SK-N-SH (cell line): ENCODE data around the gene CASS4. TPM values are rescaled to one million over a fixed set of nuclear protein-coding genes. Genes with fewer than 3 reads are reported as not detected.
"Not testable (repeated sequence)": the region's sequence is repeated elsewhere in the genome, so short reads cannot be mapped to it uniquely, and the experiment has no call there.

Source experiments
- CTCF ChIA-PET: fragments of 300-600, 350-600 bp; formaldehyde crosslinking; extraction: SDS; loops from one replicate; lab custom pipeline; 2021; lab: Yijun Ruan, JAX
- POLR2A ChIA-PET: fragments of 350-600 bp; sonication (Branson Sonifier 250); formaldehyde crosslinking; extraction: SDS; loops from one replicate; lab custom pipeline; 2020; ENCODE audit warnings: antibody characterized with exemption, inconsistent platforms; lab: Yijun Ruan, JAX
- DNase-seq: peaks from one replicate; pipeline ENCODE4 v3.0.0; 2012
- H2AFZ ChIP-seq: fragments of 200-600 bp; sonication (generic); 2 replicates; pipeline ENCODE4 v1.8.1; 2016; ENCODE audit warnings: antibody characterized with exemption, mild to moderate bottlenecking, low read depth
- H3F3A ChIP-seq: fragments of 200-600 bp; sonication (generic); replicated peaks from 2 replicates; pipeline ENCODE3; 2016; ENCODE audit warnings: antibody characterized with exemption, mild to moderate bottlenecking; ENCODE audit not compliant: insufficient read depth
- H3K27ac ChIP-seq, 2 experiments: fragments of 200-500 bp in 1 of 2; fragments of 200-600 bp in 1 of 2; sonication (Bioruptor generic) in 1 of 2; sonication (generic), shearing (Covaris generic) in 1 of 2; 2 replicates each; pipeline versions ENCODE4 v1.5.1 to v1.6.1; 2014 to 2016; ENCODE audit warnings: low read depth in 2 of 2, inconsistent platforms in 1 of 2, low read length in 1 of 2, mild to moderate bottlenecking in 1 of 2, mixed read lengths in 1 of 2
- H3K27me3 ChIP-seq: fragments of 200-600 bp; sonication (generic), shearing (Covaris generic); 2 replicates; pipeline ENCODE4 v1.6.1; 2016; ENCODE audit warnings: mixed run types; ENCODE audit not compliant: insufficient read depth
- H3K36me3 ChIP-seq, 2 experiments: fragments of 200-500 bp in 1 of 2; fragments of 200-600 bp in 1 of 2; sonication (Bioruptor generic) in 1 of 2; sonication (generic) in 1 of 2; replicated peaks in 1 of 2; 2 replicates each; pipeline versions ENCODE3 to v1.5.1; 2014 to 2016; ENCODE audit warnings: low read length in 1 of 2, mild to moderate bottlenecking in 1 of 2; ENCODE audit not compliant: insufficient read depth in 2 of 2, control insufficient read depth in 1 of 2
- H3K4me1 ChIP-seq, 2 experiments: fragments of 200-500 bp in 1 of 2; fragments of 200-600 bp in 1 of 2; sonication (Bioruptor generic) in 1 of 2; sonication (generic), shearing (Covaris generic) in 1 of 2; 2 replicates each; pipeline versions ENCODE4 v1.5.1 to v1.6.1; 2014 to 2016; ENCODE audit warnings: low read depth in 1 of 2, low read length in 1 of 2, mixed run types in 1 of 2; ENCODE audit not compliant: insufficient read depth in 2 of 2, control insufficient read depth in 1 of 2
- H3K4me2 ChIP-seq: fragments of 200-600 bp; sonication (generic), shearing (Covaris generic); 2 replicates; pipeline ENCODE4 v1.6.1; 2017; ENCODE audit warnings: mixed run types
- H3K4me3 ChIP-seq, 2 experiments: fragments of 200-500 bp in 1 of 2; fragments of 200-600 bp in 1 of 2; sonication (Bioruptor generic) in 1 of 2; sonication (generic), shearing (Covaris generic) in 1 of 2; 2 replicates each; pipeline versions ENCODE4 v1.5.1 to v1.8.1; 2014 to 2016; ENCODE audit warnings: low read depth in 2 of 2, inconsistent platforms in 1 of 2, low read length in 1 of 2, mild to moderate bottlenecking in 1 of 2, mixed read lengths in 1 of 2, moderate library complexity in 1 of 2
- H3K79me2 ChIP-seq: fragments of 200-600 bp; sonication (generic); 2 replicates; pipeline ENCODE4 v1.8.1; 2017; ENCODE audit warnings: mild to moderate bottlenecking; ENCODE audit not compliant: insufficient read depth
- H3K9ac ChIP-seq: fragments of 200-600 bp; sonication (generic); 2 replicates; pipeline ENCODE4 v1.6.1; 2017; ENCODE audit warnings: mixed run types
- H3K9me2 ChIP-seq: fragments of 200-600 bp; sonication (generic); 2 replicates; pipeline ENCODE4 v1.6.1; 2017; ENCODE audit warnings: mixed run types
- H3K9me3 ChIP-seq: fragments of 200-600 bp; sonication (generic); 2 replicates; pipeline ENCODE4 v1.6.1; 2017; ENCODE audit warnings: mixed run types, mild to moderate bottlenecking, moderate library complexity
- H4K20me1 ChIP-seq: fragments of 200-600 bp; sonication (generic); 2 replicates; pipeline ENCODE4 v1.6.1; 2017; ENCODE audit warnings: mild to moderate bottlenecking, mixed run types; ENCODE audit not compliant: insufficient read depth
- CHD2 ChIP-seq: fragments of 150-350 bp; IDR thresholded peaks from 2 replicates; pipeline ENCODE4 v1.6.1; 2018; ENCODE audit warnings: low read length; ENCODE audit not compliant: partially characterized antibody
- ELF1 ChIP-seq: IDR thresholded peaks from 2 replicates; pipeline ENCODE4 v1.4.0; 2012
- EZH2phosphoT487 ChIP-seq: fragments of 200-600 bp; sonication (generic); IDR thresholded peaks from 2 replicates; pipeline ENCODE4 v1.6.1; 2017; ENCODE audit warnings: low read depth, mixed run types, mild to moderate bottlenecking, antibody characterized with exemption, moderate library complexity, borderline replicate concordance
- FOSL2 ChIP-seq: IDR thresholded peaks from 2 replicates; pipeline ENCODE4 v1.4.0; 2012; ENCODE audit warnings: low read depth, mild to moderate bottlenecking, moderate library complexity, borderline replicate concordance
- GATA2 ChIP-seq: sonication (generic); formaldehyde crosslinking; IDR thresholded peaks from 2 replicates; pipeline ENCODE4 v1.5.0; 2020; ENCODE audit warnings: mild to moderate bottlenecking, missing genetic modification reagents
- POLR2AphosphoS5 ChIP-seq: IDR thresholded peaks from 2 replicates; pipeline ENCODE4 v1.6.1; 2012; ENCODE audit warnings: low read depth, low read length
- RAD21 ChIP-seq: IDR thresholded peaks from 2 replicates; pipeline ENCODE4 v1.6.1; 2012; ENCODE audit warnings: mild to moderate bottlenecking, low read length
- SMC3 ChIP-seq: IDR thresholded peaks from 2 replicates; pipeline ENCODE4 v1.6.1; 2012; ENCODE audit warnings: low read depth, low read length, improper control_type of control experiment
- TCF12 ChIP-seq: IDR thresholded peaks from 2 replicates; pipeline ENCODE4 v1.4.0; 2012
- USF1 ChIP-seq: IDR thresholded peaks from 2 replicates; pipeline ENCODE4 v1.4.0; 2012; ENCODE audit warnings: low read depth, borderline replicate concordance
- ZBTB33 ChIP-seq: IDR thresholded peaks from 2 replicates; pipeline ENCODE4 v1.4.0; 2012; ENCODE audit warnings: low read depth, borderline replicate concordance
- WGBS: methylation state at CpG from one replicate; pipeline ENCODE4 v1.1.6; 2017; ENCODE audit warnings: low lambda C conversion rate; 5-methylcytosine and 5-hydroxymethylcytosine counted together
- polyA plus RNA-seq, 3 experiments: library from polyadenylated mRNA; depleted of rRNA; stranded (reverse); fragments of >200 nt; gene quantifications; 2 replicates each; pipeline ENCODE4 v1.2.3, GENCODE V29; 2012
- TF ChIP-seq, protein P1 (sequence below): IDR thresholded peaks from 2 replicates; pipeline ENCODE4; 2012
- TF ChIP-seq, protein P2 (sequence below): fragments of 150-350 bp; IDR thresholded peaks from 2 replicates; pipeline ENCODE4 v1.6.1; 2016; ENCODE audit warnings: mild to moderate bottlenecking, low read depth, low read length

Gene CASS4
- polyA plus RNA-seq, 1 of the 3 experiments (the other 2 are of a cell fraction), result not detected

DNA sequence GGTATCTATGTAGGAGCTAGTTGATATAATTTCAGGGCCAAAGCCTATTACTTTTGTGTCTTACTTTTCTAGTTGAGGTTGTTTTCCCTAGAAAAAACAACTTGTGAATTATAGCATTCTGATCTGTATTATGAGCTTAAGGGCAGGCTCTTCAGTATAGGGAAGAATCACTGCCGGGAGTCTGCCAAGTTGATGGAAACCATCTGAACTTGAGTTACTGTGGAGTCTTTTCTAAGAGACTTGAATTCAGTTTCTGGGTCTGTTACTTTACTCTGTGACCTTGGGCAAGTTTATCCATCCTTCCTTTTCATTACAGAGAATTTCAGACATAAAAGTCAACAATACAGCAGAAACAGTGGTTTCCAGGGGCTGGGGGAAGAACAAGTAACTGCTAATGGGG is 2.1 kb upstream of the CASS4 start:
- Histone ChIP-seq H3K9ac (no peak overlapping the region), H3K4me2 (no peak overlapping the region), H4K20me1 (no peaks in the 10 kb centered on the region), H3K36me3 (peaks cover 18 to 26% of the 10 kb centered on the region in 2 experiments), H3F3A (no peaks in the 10 kb centered on the region), H3K79me2 (peaks cover 8% of the 10 kb centered on the region; the same call in 1 of the 2 replicates), H3K4me1 (no peaks in the 10 kb centered on the region), H3K9me3 (no peaks in the 10 kb centered on the region), H3K27ac (no peak overlapping the region), H2AFZ (no peak overlapping the region), H3K9me2 (no peaks in the 10 kb centered on the region), H3K27me3 (no peaks in the 10 kb centered on the region), H3K4me3 (no peak overlapping the region)
- TF ChIP-seq SMC3, result no peak
- no peak for TF ChIP-seq USF1
- no peak for TF ChIP-seq ZBTB33
- no peak for TF ChIP-seq RAD21
- TF ChIP-seq GATA2 (CRISPR knock-in tag), result no peak
- no peak for TF ChIP-seq CHD2
- 67% methylated on average over 1 of the region's 1 CpG for WGBS
- no peak for DNase-seq
- ChIA-PET POLR2A (no interaction called here), CTCF (interaction anchor here (1.1 kb wide), 1 partner anchor 9 kb away, joined by 5 read pairs; no protein-coding TSS in a partner anchor)

- H3K27me3 ChIP-seq, H3K9ac ChIP-seq, H2AFZ ChIP-seq, H3K4me2 ChIP-seq, DNase-seq, POLR2A ChIA-PET, H3K79me2 ChIP-seq, H3K4me1 ChIP-seq, H3K4me3 ChIP-seq, H4K20me1 ChIP-seq, H3K9me2 ChIP-seq, H3K9me3 ChIP-seq, H3K27ac ChIP-seq, H3F3A ChIP-seq: not testable (repeated sequence)
- H3K36me3 ChIP-seq, result peaks cover 11 to 13% of the 10 kb centered on the region in 2 experiments
- 96% methylated on average over 7 of the region's 7 CpGs for WGBS
- CTCF ChIA-PET, result interaction anchor here (0.7 kb wide), 1 partner anchor 893 kb away, joined by 4 read pairs; no protein-coding TSS in a partner anchor
Measured at GRCh38 chr20:56411287-56411686, 773 bp upstream of the CASS4 start.

DNA sequence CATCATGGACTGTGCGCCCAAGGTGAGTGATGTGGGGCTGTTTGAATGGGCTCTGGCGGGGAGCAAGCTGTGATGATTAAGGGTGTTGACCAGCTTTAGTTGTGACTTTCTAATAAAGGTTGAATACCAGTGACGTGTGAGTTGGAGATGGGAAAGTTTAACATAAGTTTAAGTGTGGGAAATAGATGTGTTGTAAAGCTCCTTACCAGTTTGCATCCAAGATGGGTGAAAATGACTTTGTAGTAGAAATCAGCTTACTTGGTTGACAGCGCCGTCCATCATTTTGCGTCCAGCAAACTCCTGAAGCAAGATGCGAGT is 372 bp downstream of the CASS4 start:
- no peaks in the 10 kb centered on the region for H3K27me3 ChIP-seq
- no peaks in the 10 kb centered on the region for H3K9me3 ChIP-seq
- H3K4me2 ChIP-seq, result no peak overlapping the region
- no peaks in the 10 kb centered on the region for H3K4me1 ChIP-seq
- no peak overlapping the region for H3K27ac ChIP-seq
- H3K9ac ChIP-seq, result no peak overlapping the region
- CTCF ChIA-PET, result interaction anchor here (0.6 to 1.1 kb wide), 2 partner anchors 11 to 213 kb away, joined by 3 read pairs; no protein-coding TSS in a partner anchor
- no peaks in the 10 kb centered on the region for H4K20me1 ChIP-seq
- no peaks in the 10 kb centered on the region for H3F3A ChIP-seq
- no peak overlapping the region for H2AFZ ChIP-seq
- H3K36me3 ChIP-seq, result peaks cover 1 to 4% of the 10 kb centered on the region in 2 experiments
- no peak overlapping the region for H3K4me3 ChIP-seq
- no peaks in the 10 kb centered on the region for H3K79me2 ChIP-seq
- no peak for DNase-seq
- H3K9me2 ChIP-seq, result no peaks in the 10 kb centered on the region
- 97% methylated on average over 7 of the region's 7 CpGs for WGBS
- POLR2A ChIA-PET, result no interaction called here
- TF ChIP-seq EZH2phosphoT487, result no peak
- TF ChIP-seq FOSL2, result no peak
- no peak for TF ChIP-seq POLR2AphosphoS5
- TF ChIP-seq, protein P1, sequence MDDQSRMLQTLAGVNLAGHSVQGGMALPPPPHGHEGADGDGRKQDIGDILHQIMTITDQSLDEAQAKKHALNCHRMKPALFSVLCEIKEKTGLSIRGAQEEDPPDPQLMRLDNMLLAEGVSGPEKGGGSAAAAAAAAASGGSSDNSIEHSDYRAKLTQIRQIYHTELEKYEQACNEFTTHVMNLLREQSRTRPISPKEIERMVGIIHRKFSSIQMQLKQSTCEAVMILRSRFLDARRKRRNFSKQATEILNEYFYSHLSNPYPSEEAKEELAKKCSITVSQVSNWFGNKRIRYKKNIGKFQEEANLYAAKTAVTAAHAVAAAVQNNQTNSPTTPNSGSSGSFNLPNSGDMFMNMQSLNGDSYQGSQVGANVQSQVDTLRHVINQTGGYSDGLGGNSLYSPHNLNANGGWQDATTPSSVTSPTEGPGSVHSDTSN, result no peak
- no peak for TF ChIP-seq ZBTB33
- TF ChIP-seq ELF1, result no peak
- no peak for TF ChIP-seq CHD2
- TF ChIP-seq TCF12, result no peak
- no peak for TF ChIP-seq GATA2 (CRISPR knock-in tag)
- TF ChIP-seq, protein P2, sequence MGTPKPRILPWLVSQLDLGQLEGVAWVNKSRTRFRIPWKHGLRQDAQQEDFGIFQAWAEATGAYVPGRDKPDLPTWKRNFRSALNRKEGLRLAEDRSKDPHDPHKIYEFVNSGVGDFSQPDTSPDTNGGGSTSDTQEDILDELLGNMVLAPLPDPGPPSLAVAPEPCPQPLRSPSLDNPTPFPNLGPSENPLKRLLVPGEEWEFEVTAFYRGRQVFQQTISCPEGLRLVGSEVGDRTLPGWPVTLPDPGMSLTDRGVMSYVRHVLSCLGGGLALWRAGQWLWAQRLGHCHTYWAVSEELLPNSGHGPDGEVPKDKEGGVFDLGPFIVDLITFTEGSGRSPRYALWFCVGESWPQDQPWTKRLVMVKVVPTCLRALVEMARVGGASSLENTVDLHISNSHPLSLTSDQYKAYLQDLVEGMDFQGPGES, result no peak
- TF ChIP-seq SMC3, result no peak
- no peak for TF ChIP-seq USF1
